Measurements from ENCODE around the gene KAT8. TPM values are rescaled to one million over a fixed set of nuclear protein-coding genes. Genes with fewer than 3 reads are reported as not detected.

The KAT8 gene
- polyA plus RNA-seq, 1 experiment = 31.9 TPM

- Histone ChIP-seq H3K27me3 (ENCODE audit: control insufficient read depth, insufficient read depth, low read length) (no peaks in the 10 kb centered on the region), H3K36me3 (ENCODE audit: control insufficient read depth, insufficient read depth, low read length) (peaks cover 6% of the 10 kb centered on the region), H3K4me3 (ENCODE audit: low read depth, low read length) (no peak overlapping the region)
- ChIA-PET CTCF (no interaction called here), POLR2A (interaction anchor here (0.7 kb wide), 1 partner anchor 52 kb away, joined by 4 read pairs; no protein-coding TSS in a partner anchor)
- TF ChIP-seq, protein P1, sequence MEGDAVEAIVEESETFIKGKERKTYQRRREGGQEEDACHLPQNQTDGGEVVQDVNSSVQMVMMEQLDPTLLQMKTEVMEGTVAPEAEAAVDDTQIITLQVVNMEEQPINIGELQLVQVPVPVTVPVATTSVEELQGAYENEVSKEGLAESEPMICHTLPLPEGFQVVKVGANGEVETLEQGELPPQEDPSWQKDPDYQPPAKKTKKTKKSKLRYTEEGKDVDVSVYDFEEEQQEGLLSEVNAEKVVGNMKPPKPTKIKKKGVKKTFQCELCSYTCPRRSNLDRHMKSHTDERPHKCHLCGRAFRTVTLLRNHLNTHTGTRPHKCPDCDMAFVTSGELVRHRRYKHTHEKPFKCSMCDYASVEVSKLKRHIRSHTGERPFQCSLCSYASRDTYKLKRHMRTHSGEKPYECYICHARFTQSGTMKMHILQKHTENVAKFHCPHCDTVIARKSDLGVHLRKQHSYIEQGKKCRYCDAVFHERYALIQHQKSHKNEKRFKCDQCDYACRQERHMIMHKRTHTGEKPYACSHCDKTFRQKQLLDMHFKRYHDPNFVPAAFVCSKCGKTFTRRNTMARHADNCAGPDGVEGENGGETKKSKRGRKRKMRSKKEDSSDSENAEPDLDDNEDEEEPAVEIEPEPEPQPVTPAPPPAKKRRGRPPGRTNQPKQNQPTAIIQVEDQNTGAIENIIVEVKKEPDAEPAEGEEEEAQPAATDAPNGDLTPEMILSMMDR (IDR thresholded peaks at IDR 0.05; ENCODE audit: insufficient read depth, low read depth, low read length) = no peak
- no peak for DNase-seq (ENCODE audit: low read depth)
Measured at GRCh38 chr16:31128711-31129567, 11.5 kb downstream of the KAT8 start.

DNA sequence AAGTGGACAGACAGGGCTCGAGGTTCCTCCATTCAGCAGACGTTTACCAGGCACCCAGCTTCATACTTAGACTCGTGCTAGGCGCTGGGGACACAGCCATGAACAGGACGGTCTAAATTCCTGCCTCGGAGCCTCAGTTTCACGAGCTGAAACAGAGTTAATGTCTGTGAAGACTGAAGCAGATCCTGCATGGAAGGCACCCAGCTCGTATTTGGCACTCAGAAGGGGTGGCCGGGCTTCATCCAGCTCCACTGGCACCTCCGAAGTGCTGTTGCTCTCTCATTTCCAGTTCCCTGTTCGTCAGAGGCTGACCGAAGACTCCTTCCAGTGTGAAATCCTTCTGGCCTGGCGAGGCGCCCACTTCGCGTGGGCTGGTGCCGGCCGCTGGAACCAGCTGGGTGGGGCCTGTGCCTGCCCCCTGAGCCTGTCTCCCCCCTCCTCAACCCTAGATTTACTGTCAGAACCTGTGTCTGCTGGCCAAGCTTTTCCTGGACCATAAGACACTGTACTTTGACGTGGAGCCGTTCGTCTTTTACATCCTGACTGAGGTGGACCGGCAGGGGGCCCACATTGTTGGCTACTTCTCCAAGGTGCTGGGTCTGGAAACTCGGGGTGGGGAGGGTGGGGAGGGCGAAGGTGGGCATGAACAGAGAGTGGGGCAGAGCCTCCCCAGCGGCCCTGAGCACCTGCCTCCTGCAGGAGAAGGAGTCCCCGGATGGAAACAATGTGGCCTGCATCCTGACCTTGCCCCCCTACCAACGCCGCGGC, 12.3 kb downstream of the KAT8 start:
- no peak overlapping the region for H3K4me3 ChIP-seq (ENCODE audit: low read depth, low read length)
- peaks cover 6% of the 10 kb centered on the region for H3K36me3 ChIP-seq (ENCODE audit: control insufficient read depth, insufficient read depth, low read length)
- DNase-seq (ENCODE audit: low read depth) = no peak
- ChIA-PET POLR2A (interaction anchor here (0.7 kb wide), 1 partner anchor 51 kb away, joined by 4 read pairs; no protein-coding TSS in a partner anchor), CTCF (no interaction called here)
- no peaks in the 10 kb centered on the region for H3K27me3 ChIP-seq (ENCODE audit: control insufficient read depth, insufficient read depth, low read length)
- TF ChIP-seq, protein P1 (IDR thresholded peaks at IDR 0.05; ENCODE audit: insufficient read depth, low read depth, low read length) = no peak

- TF ChIP-seq, protein P1 (IDR thresholded peaks at IDR 0.05; ENCODE audit: insufficient read depth, low read depth, low read length) = no peak
- ChIA-PET CTCF (interaction anchor here (2.9 kb wide), 1 partner anchor 12 kb away, joined by 12 read pairs; no protein-coding TSS in a partner anchor), POLR2A (no interaction called here)
Measured at GRCh38 chr16:31130336-31130891, 12.9 kb downstream of the KAT8 start.

GRCh38 chr16:31130899-31131298, 13.4 kb downstream of the KAT8 start:
- POLR2A ChIA-PET = no interaction called here

More at GRCh38 chr16:31130336-31130891, 12.9 kb downstream of the KAT8 start:
- DNase-seq (ENCODE audit: low read depth) = no peak
- H3K4me3 ChIP-seq (ENCODE audit: low read depth, low read length) = no peak overlapping the region
- no peaks in the 10 kb centered on the region for H3K27me3 ChIP-seq (ENCODE audit: control insufficient read depth, insufficient read depth, low read length)
- peaks cover 6% of the 10 kb centered on the region for H3K36me3 ChIP-seq (ENCODE audit: control insufficient read depth, insufficient read depth, low read length)

More at GRCh38 chr16:31130899-31131298, 13.4 kb downstream of the KAT8 start:
- no peak for DNase-seq (ENCODE audit: low read depth)
- CTCF ChIA-PET = interaction anchor here (2.9 kb wide), 1 partner anchor 12 kb away, joined by 12 read pairs; no protein-coding TSS in a partner anchor
- Histone ChIP-seq H3K4me3 (ENCODE audit: low read depth, low read length) (no peak overlapping the region), H3K27me3 (ENCODE audit: control insufficient read depth, insufficient read depth, low read length) (no peaks in the 10 kb centered on the region), H3K36me3 (ENCODE audit: control insufficient read depth, insufficient read depth, low read length) (peaks cover 6% of the 10 kb centered on the region)
- TF ChIP-seq, protein P1 (IDR thresholded peaks at IDR 0.05; ENCODE audit: insufficient read depth, low read depth, low read length) = no peak
